HEK293 (cell line): ENCODE data around the gene MUS81.

ENCODE experiments used
- CTCF ChIA-PET: fragments of 350-600 bp; formaldehyde crosslinking; extraction: SDS; loops from one replicate; lab custom pipeline; 2021; ENCODE audit warnings: antibody characterized with exemption; lab: Yijun Ruan, JAX
- POLR2A ChIA-PET: fragments of 300-600 bp; formaldehyde crosslinking; extraction: SDS; loops from one replicate; lab custom pipeline; 2020; ENCODE audit warnings: antibody characterized with exemption, inconsistent platforms; lab: Yijun Ruan, JAX
- H3K27ac ChIP-seq: fragments of 200-500 bp; sonication (Bioruptor generic); 2 replicates; pipeline ENCODE4 v1.5.1; 2014; ENCODE audit warnings: low read depth, low read length, control low read depth, inconsistent platforms; ENCODE audit errors: extremely low read depth
- H3K36me3 ChIP-seq, 2 experiments: fragments of 200-500 bp in 1 of 2; sonication (Bioruptor generic) in 1 of 2; 1 replicate in 1 of 2; 2 replicates in 1 of 2; pipeline ENCODE4 v1.5.1; 2014 to 2017; ENCODE audit warnings: inconsistent platforms in 2 of 2, low read length in 2 of 2; ENCODE audit not compliant: control insufficient read depth in 2 of 2, insufficient read depth in 1 of 2
- H3K4me1 ChIP-seq: fragments of 200-500 bp; sonication (Bioruptor generic); 2 replicates; pipeline ENCODE4 v1.5.1; 2014; ENCODE audit warnings: mild to moderate bottlenecking, low read length, inconsistent platforms; ENCODE audit not compliant: control insufficient read depth, insufficient read depth
- H3K4me3 ChIP-seq: 2 replicates; pipeline ENCODE4 v1.5.1; 2011; ENCODE audit warnings: low read depth, mild to moderate bottlenecking, control low read depth, low read length, moderate library complexity
- H3K9me3 ChIP-seq: fragments of 200-500 bp; sonication (Bioruptor generic); 2 replicates; pipeline ENCODE4 v1.5.1; 2014; ENCODE audit warnings: low read depth, low read length, inconsistent platforms; ENCODE audit not compliant: control insufficient read depth, insufficient read depth
- AEBP2 ChIP-seq: fragments of 450-650 bp; formaldehyde crosslinking; IDR thresholded peaks from 2 replicates; pipeline ENCODE4 v1.5.1; 2016; ENCODE audit warnings: missing biosample characterization, missing genetic modification characterization, borderline replicate concordance
- BCL11A ChIP-seq: fragments of 450-650 bp; formaldehyde crosslinking; IDR thresholded peaks from 2 replicates; pipeline ENCODE4 v1.5.1; 2016; ENCODE audit warnings: low read depth, missing biosample characterization, missing genetic modification characterization
- CTCF ChIP-seq: fragments of 450-650 bp; formaldehyde crosslinking; IDR thresholded peaks from 2 replicates; pipeline ENCODE4 v1.5.1; 2016; ENCODE audit warnings: missing biosample characterization, missing genetic modification characterization
- HOXD13 ChIP-seq: sonication (generic); formaldehyde crosslinking; IDR thresholded peaks from 2 replicates; pipeline ENCODE4 v1.8.0; 2022; ENCODE audit warnings: missing genetic modification reagents, borderline replicate concordance
- SALL2 ChIP-seq: fragments of 450-650 bp; formaldehyde crosslinking; IDR thresholded peaks from 2 replicates; pipeline ENCODE4 v1.5.0; 2017; ENCODE audit warnings: missing biosample characterization, mild to moderate bottlenecking, missing genetic modification characterization, borderline replicate concordance
- SCRT2 ChIP-seq: fragments of 450-650 bp; formaldehyde crosslinking; IDR thresholded peaks from 2 replicates; pipeline ENCODE4 v1.5.1; 2016; ENCODE audit warnings: missing biosample characterization, missing genetic modification characterization
- TSHZ1 ChIP-seq: fragments of 450-650 bp; formaldehyde crosslinking; IDR thresholded peaks from 2 replicates; pipeline ENCODE4 v1.5.1; 2016; ENCODE audit warnings: missing biosample characterization, missing genetic modification characterization, borderline replicate concordance
- ZBTB48 ChIP-seq: fragments of 450-650 bp; formaldehyde crosslinking; IDR thresholded peaks from 2 replicates; pipeline ENCODE4 v1.5.1; 2016; ENCODE audit warnings: missing biosample characterization, missing genetic modification characterization
- ZEB2 ChIP-seq: fragments of 450-650 bp; formaldehyde crosslinking; IDR thresholded peaks from 2 replicates; pipeline ENCODE4 v1.5.1; 2016; ENCODE audit warnings: missing biosample characterization, missing genetic modification characterization
- ZNF10 ChIP-seq: fragments of 450-650 bp; formaldehyde crosslinking; IDR thresholded peaks from 2 replicates; pipeline ENCODE4 v1.5.1; 2017; ENCODE audit warnings: missing biosample characterization, missing genetic modification characterization
- ZNF23 ChIP-seq: fragments of 450-650 bp; formaldehyde crosslinking; IDR thresholded peaks from 2 replicates; pipeline ENCODE4 v1.5.1; 2016; ENCODE audit warnings: missing biosample characterization, missing genetic modification characterization, borderline replicate concordance
- ZNF354C ChIP-seq: fragments of 450-650 bp; formaldehyde crosslinking; IDR thresholded peaks from 2 replicates; pipeline ENCODE4 v1.5.1; 2016; ENCODE audit warnings: missing biosample characterization, missing genetic modification characterization, low read depth, borderline replicate concordance
- ZNF394 ChIP-seq: fragments of 450-650 bp; formaldehyde crosslinking; IDR thresholded peaks from 2 replicates; pipeline ENCODE4 v1.5.1; 2016; ENCODE audit warnings: missing biosample characterization, missing genetic modification characterization, mild to moderate bottlenecking, moderate library complexity, borderline replicate concordance
- ZNF423 ChIP-seq: fragments of 450-650 bp; formaldehyde crosslinking; IDR thresholded peaks from 2 replicates; pipeline ENCODE4 v1.5.1; 2016; ENCODE audit warnings: missing biosample characterization, missing genetic modification characterization
- ZNF624 ChIP-seq: fragments of 450-650 bp; formaldehyde crosslinking; IDR thresholded peaks from 2 replicates; pipeline ENCODE4 v1.5.1; 2017; ENCODE audit warnings: missing biosample characterization, missing genetic modification characterization
- ZNF747 ChIP-seq: fragments of 450-650 bp; formaldehyde crosslinking; IDR thresholded peaks from 2 replicates; pipeline ENCODE4 v1.5.1; 2016; ENCODE audit warnings: missing biosample characterization, missing genetic modification characterization
- ZNF76 ChIP-seq: fragments of 450-650 bp; formaldehyde crosslinking; IDR thresholded peaks from 2 replicates; pipeline ENCODE4; 2016; ENCODE audit warnings: low read depth, missing biosample characterization, missing genetic modification characterization, borderline replicate concordance
- TF ChIP-seq, protein P1 (sequence below): fragments of 450-650 bp; IDR thresholded peaks from 2 replicates; pipeline ENCODE4 v1.5.1; 2018; ENCODE audit warnings: missing biosample characterization, missing genetic modification characterization
- TF ChIP-seq, protein P2 (sequence below): sonication (generic); formaldehyde crosslinking; IDR thresholded peaks from 2 replicates; pipeline ENCODE4 v1.8.1; 2022; ENCODE audit warnings: mild to moderate bottlenecking, moderate library complexity, missing genetic modification reagents

Gene MUS81

DNA sequence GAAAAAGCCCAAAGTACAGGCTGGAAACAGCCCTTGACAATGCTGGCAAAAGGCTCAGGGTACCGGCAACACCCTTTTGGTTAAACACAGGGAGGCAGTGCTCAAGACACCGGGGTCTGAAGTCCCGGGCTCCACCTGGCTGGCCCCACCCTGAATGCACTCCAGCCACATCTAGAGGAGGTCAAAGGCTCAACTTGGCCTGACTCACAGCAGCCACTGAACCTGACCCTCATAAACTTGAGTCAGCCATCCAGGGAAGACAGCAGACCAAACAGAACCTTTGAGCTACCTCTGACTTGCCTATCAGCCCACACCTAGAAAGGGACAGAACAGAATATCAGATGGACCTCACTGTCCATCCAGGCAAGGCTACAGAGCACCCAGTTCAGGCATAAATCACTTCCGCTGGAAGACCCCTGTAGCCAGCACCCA lies 6.1 kb upstream of the MUS81 start (continued):
- TF ChIP-seq, protein P1, sequence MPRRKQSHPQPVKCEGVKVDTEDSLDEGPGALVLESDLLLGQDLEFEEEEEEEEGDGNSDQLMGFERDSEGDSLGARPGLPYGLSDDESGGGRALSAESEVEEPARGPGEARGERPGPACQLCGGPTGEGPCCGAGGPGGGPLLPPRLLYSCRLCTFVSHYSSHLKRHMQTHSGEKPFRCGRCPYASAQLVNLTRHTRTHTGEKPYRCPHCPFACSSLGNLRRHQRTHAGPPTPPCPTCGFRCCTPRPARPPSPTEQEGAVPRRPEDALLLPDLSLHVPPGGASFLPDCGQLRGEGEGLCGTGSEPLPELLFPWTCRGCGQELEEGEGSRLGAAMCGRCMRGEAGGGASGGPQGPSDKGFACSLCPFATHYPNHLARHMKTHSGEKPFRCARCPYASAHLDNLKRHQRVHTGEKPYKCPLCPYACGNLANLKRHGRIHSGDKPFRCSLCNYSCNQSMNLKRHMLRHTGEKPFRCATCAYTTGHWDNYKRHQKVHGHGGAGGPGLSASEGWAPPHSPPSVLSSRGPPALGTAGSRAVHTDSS (tag by site-specific recombination), result no peak
- TF ChIP-seq AEBP2 (tag by site-specific recombination), result no peak
- no peak for TF ChIP-seq HOXD13 (CRISPR knock-in tag)
- no peak for TF ChIP-seq CTCF (tag by site-specific recombination)
- TF ChIP-seq TSHZ1 (tag by site-specific recombination), result no peak
- TF ChIP-seq ZNF23 (tag by site-specific recombination), result no peak
- no peak for TF ChIP-seq SALL2 (tag by site-specific recombination)
- TF ChIP-seq ZNF747 (tag by site-specific recombination), result no peak
- TF ChIP-seq ZNF624 (tag by site-specific recombination), result no peak

DNA sequence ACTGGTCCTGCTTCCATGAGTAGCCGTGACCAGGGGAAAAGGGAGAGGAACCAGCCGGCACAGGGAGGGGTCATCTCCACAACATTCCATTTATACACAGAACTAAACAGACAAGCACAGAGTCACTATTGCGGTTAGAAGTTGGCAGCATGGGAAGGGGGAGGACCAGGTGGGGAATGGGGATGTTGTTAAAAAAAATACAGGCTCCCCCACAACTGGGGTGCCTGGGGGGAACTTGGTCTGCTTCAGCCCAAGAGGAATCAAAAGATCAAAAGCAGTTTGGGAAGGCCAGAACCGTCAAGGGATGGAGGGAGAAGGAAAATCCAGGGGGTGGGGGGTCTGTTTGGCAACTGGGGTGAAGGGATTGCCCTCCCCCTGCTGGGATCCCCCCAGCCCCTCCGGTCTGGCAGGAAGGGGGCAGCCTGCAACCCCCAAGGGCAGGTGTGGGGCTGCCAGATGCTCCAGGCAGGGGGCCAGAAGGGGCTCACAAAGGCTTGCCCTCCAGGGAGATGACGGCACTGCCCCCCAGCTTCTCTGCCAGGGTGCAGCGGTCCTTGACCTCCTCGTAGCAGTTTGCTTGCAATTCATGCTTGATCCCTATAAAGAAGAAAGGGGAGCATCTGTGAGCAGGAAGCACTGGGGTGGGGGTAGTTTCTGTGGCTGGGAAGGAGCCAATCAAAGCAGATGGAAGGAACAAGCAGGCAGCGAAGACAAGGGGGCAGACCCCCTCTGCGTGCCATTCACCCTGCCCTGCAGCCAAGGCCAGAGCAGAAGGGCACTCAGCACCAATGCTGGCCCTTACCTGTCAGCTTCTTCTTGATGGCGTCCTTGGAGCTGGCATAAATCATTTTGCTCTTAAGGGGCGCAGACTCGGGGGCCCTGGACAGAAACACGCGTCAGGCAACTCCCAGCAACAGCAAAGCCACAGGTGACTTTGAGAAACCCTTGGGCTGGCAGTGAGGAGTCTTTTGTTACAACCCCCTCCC lies 5.1 kb upstream of the MUS81 start:
- H3K36me3 ChIP-seq, result peaks cover 0 to 56% of the 10 kb centered on the region in 2 experiments; a peak in 1 of 3 replicates
- CTCF ChIA-PET, result interaction anchor here (0.5 to 0.6 kb wide), 2 partner anchors 48 to 136 kb away, joined by 4 read pairs; no protein-coding TSS in a partner anchor
- H3K27ac ChIP-seq, result no peak overlapping the region
- H3K4me1 ChIP-seq, result peaks cover 4% of the 10 kb centered on the region; the same call in 1 of the 2 replicates
- POLR2A ChIA-PET, result no interaction called here
- H3K4me3 ChIP-seq, result no peak overlapping the region
- H3K9me3 ChIP-seq, result no peaks in the 10 kb centered on the region
- no peak for TF ChIP-seq ZNF394 (tag by site-specific recombination)
- no peak for TF ChIP-seq ZNF10
- TF ChIP-seq, protein P2, sequence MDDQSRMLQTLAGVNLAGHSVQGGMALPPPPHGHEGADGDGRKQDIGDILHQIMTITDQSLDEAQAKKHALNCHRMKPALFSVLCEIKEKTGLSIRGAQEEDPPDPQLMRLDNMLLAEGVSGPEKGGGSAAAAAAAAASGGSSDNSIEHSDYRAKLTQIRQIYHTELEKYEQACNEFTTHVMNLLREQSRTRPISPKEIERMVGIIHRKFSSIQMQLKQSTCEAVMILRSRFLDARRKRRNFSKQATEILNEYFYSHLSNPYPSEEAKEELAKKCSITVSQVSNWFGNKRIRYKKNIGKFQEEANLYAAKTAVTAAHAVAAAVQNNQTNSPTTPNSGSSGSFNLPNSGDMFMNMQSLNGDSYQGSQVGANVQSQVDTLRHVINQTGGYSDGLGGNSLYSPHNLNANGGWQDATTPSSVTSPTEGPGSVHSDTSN (CRISPR knock-in tag), result no peak
- TF ChIP-seq BCL11A (tag by site-specific recombination), result no peak
- TF ChIP-seq TSHZ1 (tag by site-specific recombination), result no peak
- TF ChIP-seq ZBTB48 (tag by site-specific recombination), result no peak
- no peak for TF ChIP-seq SALL2 (tag by site-specific recombination)
- TF ChIP-seq SCRT2 (tag by site-specific recombination), result no peak
- TF ChIP-seq ZNF76, result no peak
- TF ChIP-seq ZNF354C, result no peak
- no peak for TF ChIP-seq ZEB2 (tag by site-specific recombination)
- TF ChIP-seq ZNF423 (tag by site-specific recombination), result no peak
